ENCODE data around the gene HEBP2. TPM values are rescaled to one million over a fixed set of nuclear protein-coding genes. Genes with fewer than 3 reads are reported as not detected.
"Not testable (repeated sequence)": the region's sequence is repeated elsewhere in the genome, so short reads cannot be mapped to it uniquely, and the experiment has no call there.

HEBP2 gene
- total RNA-seq, result 18.9 and 21.4 TPM in 2 replicates

GRCh38 chr6:138403801-138404665 lies at the start of gene HEBP2:
TSS of gene HEBP2 (plus strand) at chr6:138404223. CDS start at chr6:138404496, 273 bp downstream.
- H3K27ac Mint-ChIP-seq, result peak within 1 kb of the TSS; percentile 59
- H3K9me3 Mint-ChIP-seq, result no peaks in the 10 kb centered on the region
- peak within 1 kb of the TSS; percentile 84 for H3K4me3 Mint-ChIP-seq
- intact Hi-C loops (cut with micrococcal nuclease), result loop anchor here (1.0 to 2.0 kb wide), 5 partner anchors 7 to 369 kb away; partner anchors contain the start of gene CCDC28A
- H3K4me1 Mint-ChIP-seq (ENCODE audit: low read depth), result peaks cover 18% of the 10 kb centered on the region
- H3K36me3 Mint-ChIP-seq (ENCODE audit: low read depth), result peaks cover 25% of the 10 kb centered on the region
- H3K27me3 Mint-ChIP-seq (ENCODE audit: insufficient read depth), result peaks cover 8% of the 10 kb centered on the region
- peak; percentile 87 for DNase-seq (ENCODE audit: low spot score)

GRCh38 chr6:138357928-138358327 lies 46.1 kb upstream of the HEBP2 start:
- Mint-ChIP-seq H3K27ac (no peak overlapping the region), H3K36me3 (ENCODE audit: low read depth) (no peaks in the 10 kb centered on the region), H3K9me3 (peaks cover under 1% of the 10 kb centered on the region), H3K4me3 (no peak overlapping the region), H3K27me3 (ENCODE audit: insufficient read depth) (peaks cover 8% of the 10 kb centered on the region), H3K4me1 (ENCODE audit: low read depth) (no peaks in the 10 kb centered on the region)
- no peak for DNase-seq (ENCODE audit: low spot score)
- intact Hi-C loops (cut with micrococcal nuclease), result no loop called here

DNA sequence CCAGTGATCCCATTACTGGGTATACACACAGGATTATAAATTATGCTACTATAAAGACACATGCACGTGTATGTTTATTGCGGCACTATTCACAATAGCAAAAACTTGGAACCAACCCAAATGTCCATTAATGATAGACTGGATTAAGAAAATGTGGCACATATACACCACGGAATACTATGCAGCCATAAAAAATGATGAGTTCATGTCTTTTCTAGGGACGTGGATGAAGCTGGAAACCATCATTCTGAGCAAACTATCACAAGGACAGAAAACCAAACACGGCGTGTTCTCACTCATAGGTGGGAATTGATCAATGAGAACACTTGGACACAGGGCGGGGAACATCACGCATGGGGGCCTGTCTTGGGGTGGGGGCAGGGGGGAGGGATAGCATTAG lies 35.3 kb upstream of the HEBP2 start:
- intact Hi-C loops (cut with micrococcal nuclease); H3K27ac Mint-ChIP-seq; H3K4me3 Mint-ChIP-seq; H3K9me3 Mint-ChIP-seq; H3K36me3 Mint-ChIP-seq (ENCODE audit: low read depth); DNase-seq (ENCODE audit: low spot score); H3K4me1 Mint-ChIP-seq (ENCODE audit: low read depth): not testable (repeated sequence)
- H3K27me3 Mint-ChIP-seq (ENCODE audit: insufficient read depth), result peaks cover 15% of the 10 kb centered on the region

DNA sequence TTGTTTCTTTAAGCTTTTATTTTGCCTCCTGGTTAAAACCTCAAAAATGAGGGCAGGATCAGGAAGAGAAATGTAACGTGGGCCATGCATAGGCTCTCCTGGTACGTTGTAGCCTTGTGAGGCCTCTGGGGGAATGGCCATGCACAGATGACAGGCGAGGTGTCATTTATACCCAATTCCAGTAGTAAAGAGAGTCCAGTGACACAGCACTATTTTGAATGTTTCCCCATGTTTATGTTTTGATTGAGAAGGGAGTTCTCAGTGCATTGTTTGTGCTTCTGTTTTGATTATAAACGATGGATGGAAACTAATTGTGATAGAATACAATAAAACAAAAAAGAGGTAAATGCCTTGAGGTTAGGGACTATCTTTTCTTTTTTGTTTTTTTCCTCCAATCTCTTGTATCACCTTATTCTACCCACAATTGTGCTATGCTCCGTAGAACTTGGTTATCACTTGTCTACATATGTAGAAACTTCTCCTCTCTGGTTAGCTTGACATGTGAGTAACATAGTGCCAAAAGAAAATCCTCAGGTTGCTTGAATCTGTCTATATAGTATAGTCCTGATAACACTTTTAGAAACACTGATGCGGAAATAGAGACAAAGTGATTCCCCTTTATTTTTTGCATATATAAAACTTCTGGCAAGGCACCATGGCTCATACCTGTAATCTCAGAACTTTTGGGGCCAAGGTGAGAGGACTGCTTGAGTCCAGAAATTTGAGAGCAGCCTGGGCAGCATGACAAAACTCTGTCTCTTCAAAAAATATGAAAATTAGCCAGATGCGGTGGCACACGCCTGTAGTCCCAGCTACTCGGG lies 33.2 kb upstream of the HEBP2 start:
- intact Hi-C loops (cut with micrococcal nuclease), result no loop called here
- Mint-ChIP-seq H3K27ac (no peak overlapping the region), H3K36me3 (ENCODE audit: low read depth) (no peaks in the 10 kb centered on the region), H3K9me3 (peaks cover 3% of the 10 kb centered on the region), H3K4me1 (ENCODE audit: low read depth) (no peaks in the 10 kb centered on the region), H3K27me3 (ENCODE audit: insufficient read depth) (peaks cover 4% of the 10 kb centered on the region), H3K4me3 (no peak overlapping the region)
- no peak for DNase-seq (ENCODE audit: low spot score)

- H3K4me1 Mint-ChIP-seq (ENCODE audit: low read depth), result no peaks in the 10 kb centered on the region
- H3K27me3 Mint-ChIP-seq (ENCODE audit: insufficient read depth), result peaks cover 4% of the 10 kb centered on the region
- no peak for DNase-seq (ENCODE audit: low spot score)
- H3K36me3 Mint-ChIP-seq (ENCODE audit: low read depth), result no peaks in the 10 kb centered on the region
- intact Hi-C loops (cut with micrococcal nuclease), result no loop called here
- no peak overlapping the region for H3K4me3 Mint-ChIP-seq
- no peak overlapping the region for H3K27ac Mint-ChIP-seq
- peaks cover 3% of the 10 kb centered on the region for H3K9me3 Mint-ChIP-seq
Observed at GRCh38 chr6:138371452-138371711, 32.6 kb upstream of the HEBP2 start.

DNA sequence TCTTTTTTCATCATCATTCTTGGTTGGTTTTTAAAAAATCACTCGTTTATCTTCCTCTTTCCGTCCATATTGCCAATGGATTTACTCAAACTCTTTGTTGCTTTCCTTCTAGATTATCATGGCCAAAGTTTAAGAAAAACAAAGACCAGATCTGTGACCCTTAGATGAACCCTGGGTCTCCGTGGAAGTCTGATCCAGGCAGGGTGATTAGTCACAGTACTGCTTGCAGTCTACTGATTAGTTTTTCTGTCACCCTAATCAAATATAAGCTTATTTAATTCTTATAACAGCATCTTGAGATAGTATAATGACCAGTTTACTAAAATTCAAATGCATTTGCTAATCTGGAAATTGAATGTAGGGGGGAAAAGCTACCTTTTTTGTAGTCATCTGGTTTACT lies 32.3 kb upstream of the HEBP2 start:
- intact Hi-C loops (cut with micrococcal nuclease), result no loop called here
- no peaks in the 10 kb centered on the region for H3K36me3 Mint-ChIP-seq (ENCODE audit: low read depth)
- DNase-seq (ENCODE audit: low spot score), result no peak
- no peak overlapping the region for H3K27ac Mint-ChIP-seq
- no peaks in the 10 kb centered on the region for H3K4me1 Mint-ChIP-seq (ENCODE audit: low read depth)
- H3K27me3 Mint-ChIP-seq (ENCODE audit: insufficient read depth), result peaks cover 4% of the 10 kb centered on the region
- H3K9me3 Mint-ChIP-seq, result peaks cover 3% of the 10 kb centered on the region
- H3K4me3 Mint-ChIP-seq, result no peak overlapping the region

- H3K9me3 Mint-ChIP-seq, result no peaks in the 10 kb centered on the region
Observed at GRCh38 chr6:138372711-138373463, 31.1 kb upstream of the HEBP2 start.

GRCh38 chr6:138374230-138374629 lies 29.8 kb upstream of the HEBP2 start:
- Mint-ChIP-seq H3K9me3 (no peaks in the 10 kb centered on the region), H3K4me3 (no peak overlapping the region), H3K36me3 (ENCODE audit: low read depth) (no peaks in the 10 kb centered on the region), H3K4me1 (ENCODE audit: low read depth) (no peaks in the 10 kb centered on the region), H3K27me3 (ENCODE audit: insufficient read depth) (peaks cover 2% of the 10 kb centered on the region), H3K27ac (no peak overlapping the region)
- intact Hi-C loops (cut with micrococcal nuclease), result no loop called here
- DNase-seq (ENCODE audit: low spot score), result no peak

More at GRCh38 chr6:138372711-138373463, 31.1 kb upstream of the HEBP2 start:
- Mint-ChIP-seq H3K4me3 (no peak overlapping the region), H3K4me1 (ENCODE audit: low read depth) (no peaks in the 10 kb centered on the region), H3K36me3 (ENCODE audit: low read depth) (no peaks in the 10 kb centered on the region), H3K27ac (no peak overlapping the region), H3K27me3 (ENCODE audit: insufficient read depth) (peaks cover 2% of the 10 kb centered on the region)
- intact Hi-C loops (cut with micrococcal nuclease), result no loop called here
- no peak for DNase-seq (ENCODE audit: low spot score)

DNA sequence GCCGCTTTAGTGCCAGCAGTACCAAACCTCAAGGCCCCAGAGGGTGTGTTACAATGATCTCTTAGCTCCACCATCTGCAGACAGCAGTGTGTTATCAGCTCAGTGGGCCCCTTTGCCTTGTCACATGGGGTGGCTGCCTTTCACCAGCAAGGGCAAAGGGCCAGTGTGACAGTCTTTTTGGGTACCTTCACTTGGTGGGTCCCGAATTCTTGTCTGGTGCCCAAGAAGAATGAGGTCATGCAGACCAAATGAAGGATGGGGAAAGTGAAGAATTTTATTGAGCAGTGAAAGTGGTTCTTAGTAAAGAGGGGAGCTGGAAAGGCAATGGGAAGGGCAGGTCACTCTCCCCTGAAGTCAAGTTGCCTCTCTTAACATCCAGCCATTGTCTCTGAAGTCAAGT lies 29.2 kb upstream of the HEBP2 start:
- intact Hi-C loops (cut with micrococcal nuclease), result no loop called here
- Mint-ChIP-seq H3K4me3 (no peak overlapping the region), H3K36me3 (ENCODE audit: low read depth) (no peaks in the 10 kb centered on the region), H3K27me3 (ENCODE audit: insufficient read depth) (peaks cover 2% of the 10 kb centered on the region), H3K4me1 (ENCODE audit: low read depth) (no peaks in the 10 kb centered on the region), H3K9me3 (no peaks in the 10 kb centered on the region), H3K27ac (no peak overlapping the region)
- no peak for DNase-seq (ENCODE audit: low spot score)

DNA sequence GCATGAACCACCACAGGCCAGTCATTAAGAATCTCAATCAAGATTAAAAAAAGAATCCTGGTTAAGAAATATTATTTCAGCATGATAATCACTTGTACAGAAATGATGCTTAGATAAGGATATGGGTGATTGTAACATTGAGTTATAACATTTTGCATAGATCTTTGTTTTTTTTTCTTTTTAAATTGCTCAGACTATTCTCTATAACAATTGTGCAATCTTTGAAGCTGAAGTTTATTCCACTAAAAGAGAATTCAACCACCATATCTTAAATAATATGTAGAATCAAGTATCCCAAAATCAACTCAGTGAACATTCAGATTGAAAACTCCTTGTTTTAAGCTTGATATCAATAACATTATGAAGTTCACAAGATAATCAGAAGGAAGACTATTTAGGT lies 27.0 kb upstream of the HEBP2 start:
- H3K36me3 Mint-ChIP-seq (ENCODE audit: low read depth), result no peaks in the 10 kb centered on the region
- DNase-seq (ENCODE audit: low spot score), result no peak
- peaks cover 5% of the 10 kb centered on the region for H3K27me3 Mint-ChIP-seq (ENCODE audit: insufficient read depth)
- no peaks in the 10 kb centered on the region for H3K9me3 Mint-ChIP-seq
- H3K4me3 Mint-ChIP-seq, result no peak overlapping the region
- H3K4me1 Mint-ChIP-seq (ENCODE audit: low read depth), result no peaks in the 10 kb centered on the region
- H3K27ac Mint-ChIP-seq, result no peak overlapping the region
- intact Hi-C loops (cut with micrococcal nuclease), result no loop called here

- no peaks in the 10 kb centered on the region for H3K36me3 Mint-ChIP-seq (ENCODE audit: low read depth)
- no peak within 1 kb of the TSS for H3K4me3 Mint-ChIP-seq
- no peaks in the 10 kb centered on the region for H3K9me3 Mint-ChIP-seq
- intact Hi-C loops (cut with micrococcal nuclease), result no loop called here
- no peak within 1 kb of the TSS for H3K27ac Mint-ChIP-seq
- DNase-seq (ENCODE audit: low spot score), result no peak
- H3K27me3 Mint-ChIP-seq (ENCODE audit: insufficient read depth), result peaks cover 5% of the 10 kb centered on the region
- H3K4me1 Mint-ChIP-seq (ENCODE audit: low read depth), result no peaks in the 10 kb centered on the region
Observed at GRCh38 chr6:138377844-138378243, 26.2 kb upstream of the HEBP2 start, which contains the start of gene SMIM28. TSS of gene SMIM28 (plus strand) at chr6:138377905. CDS start at chr6:138378073, 168 bp downstream.

DNA sequence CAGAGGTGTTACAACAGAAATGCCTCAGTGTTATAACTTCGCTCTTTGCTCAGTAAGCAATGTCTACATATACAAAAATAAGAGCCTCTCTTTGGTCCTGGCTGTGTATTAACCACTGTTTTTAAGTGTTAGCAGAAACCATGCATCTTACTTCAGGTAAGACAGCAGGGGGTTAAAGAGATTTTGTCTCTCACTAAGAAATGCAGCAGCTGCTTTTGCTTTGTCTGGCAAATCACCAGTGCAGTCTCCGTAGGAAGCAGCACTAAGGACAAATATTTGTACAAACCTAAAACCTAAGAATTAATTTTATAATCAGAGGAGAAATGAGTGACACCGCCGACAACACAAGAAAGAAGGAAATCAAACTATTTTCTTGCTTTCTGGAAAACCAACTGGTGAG lies 25.6 kb upstream of the HEBP2 start:
- intact Hi-C loops (cut with micrococcal nuclease), result no loop called here
- no peak overlapping the region for H3K27ac Mint-ChIP-seq
- DNase-seq (ENCODE audit: low spot score), result no peak
- H3K4me3 Mint-ChIP-seq, result no peak overlapping the region
- H3K4me1 Mint-ChIP-seq (ENCODE audit: low read depth), result no peaks in the 10 kb centered on the region
- no peaks in the 10 kb centered on the region for H3K36me3 Mint-ChIP-seq (ENCODE audit: low read depth)
- H3K9me3 Mint-ChIP-seq, result no peaks in the 10 kb centered on the region
- H3K27me3 Mint-ChIP-seq (ENCODE audit: insufficient read depth), result peaks cover 5% of the 10 kb centered on the region
